Cardiac muscle cell (in vitro differentiated cells and primary cell): Measurements from ENCODE around the gene ASS1. TPM values are rescaled to one million over a fixed set of nuclear protein-coding genes. Genes with fewer than 3 reads are reported as not detected.
"Not testable (repeated sequence)": the region's sequence is repeated elsewhere in the genome, so short reads cannot be mapped to it uniquely, and the experiment has no call there.

ENCODE experiments used
- DNase-seq, 2 donors: peaks; one replicate each; pipeline versions ENCODE4 v3.0.0 to v3.0.0-alpha.2; 2010 to 2017; ENCODE audit warnings: low read depth in 1 of 2, low spot score in 1 of 2
- H3K27ac ChIP-seq: fragments of 200-600 bp; sonication (generic); 2 replicates; pipeline ENCODE4 v1.5.1; 2016
- H3K27me3 ChIP-seq: fragments of 200-600 bp; sonication (generic); 2 replicates; pipeline ENCODE4 v1.6.0; 2016; ENCODE audit warnings: control low read depth
- H3K36me3 ChIP-seq: fragments of 200-600 bp; sonication (generic); 2 replicates; pipeline ENCODE4 v1.5.1; 2016; ENCODE audit warnings: control low read depth
- H3K4me1 ChIP-seq: fragments of 200-600 bp; sonication (generic); 2 replicates; pipeline ENCODE4 v1.8.1; 2017; ENCODE audit warnings: low read depth, mild to moderate bottlenecking, mixed run types
- H3K4me3 ChIP-seq: fragments of 200-600 bp; sonication (generic); 2 replicates; pipeline ENCODE4 v1.5.1; 2016; ENCODE audit warnings: mild to moderate bottlenecking
- H3K9me3 ChIP-seq: fragments of 200-600 bp; sonication (generic); 2 replicates; pipeline ENCODE4 v1.5.1; 2017; ENCODE audit warnings: low read depth, mild to moderate bottlenecking, control low read depth
- CTCF ChIP-seq: IDR thresholded peaks from 2 replicates; pipeline ENCODE4 v1.5.1; 2012; ENCODE audit warnings: low read depth, mild to moderate bottlenecking, low read length
- polyA plus RNA-seq: library from polyadenylated mRNA; unstranded; fragments of >200 nt; fragmentation: Nextera tagmentation; extraction: Ambion mirVana; gene quantifications from 2 replicates; pipeline ENCODE4 v1.2.1, GENCODE V29; 2016
- total RNA-seq: library from RNA; depleted of rRNA; stranded (reverse); fragments of >200 nt; gene quantifications from 2 replicates; pipeline ENCODE4 v1.2.3, GENCODE V29; 2016

The ASS1 gene
- total and polyA plus RNA-seq, 2 experiments from 2014 or later, result 59.3 to 83.8 TPM

- no peak for TF ChIP-seq CTCF
- no peak for DNase-seq
- Histone ChIP-seq H3K36me3 (no peaks in the 10 kb centered on the region), H3K27me3 (no peaks in the 10 kb centered on the region), H3K27ac (no peak overlapping the region), H3K4me1 (no peaks in the 10 kb centered on the region), H3K9me3 (no peaks in the 10 kb centered on the region), H3K4me3 (no peak overlapping the region)
Observed at GRCh38 chr9:130399768-130400167, 45.0 kb upstream of the ASS1 start.

GRCh38 chr9:130400870-130401269, 43.9 kb upstream of the ASS1 start:
- no peaks in the 10 kb centered on the region for H3K4me1 ChIP-seq
- no peak overlapping the region for H3K4me3 ChIP-seq
- TF ChIP-seq CTCF, result no peak
- H3K9me3 ChIP-seq, result no peaks in the 10 kb centered on the region
- no peak overlapping the region for H3K27ac ChIP-seq
- no peaks in the 10 kb centered on the region for H3K27me3 ChIP-seq
- DNase-seq, result no peak
- no peaks in the 10 kb centered on the region for H3K36me3 ChIP-seq

- H3K27me3 ChIP-seq, H3K36me3 ChIP-seq, DNase-seq, H3K27ac ChIP-seq, H3K4me3 ChIP-seq, H3K9me3 ChIP-seq, H3K4me1 ChIP-seq: not testable (repeated sequence)
Observed at GRCh38 chr9:130401742-130402141, 43.0 kb upstream of the ASS1 start.

GRCh38 chr9:130402243-130402642, 42.5 kb upstream of the ASS1 start:
- no peaks in the 10 kb centered on the region for H3K9me3 ChIP-seq
- TF ChIP-seq CTCF, result no peak
- no peaks in the 10 kb centered on the region for H3K36me3 ChIP-seq

GRCh38 chr9:130402645-130403440, 41.9 kb upstream of the ASS1 start:
- no peaks in the 10 kb centered on the region for H3K4me1 ChIP-seq
- TF ChIP-seq CTCF, result no peak
- no peak overlapping the region for H3K27ac ChIP-seq
- no peaks in the 10 kb centered on the region for H3K27me3 ChIP-seq
- H3K4me3 ChIP-seq, result no peak overlapping the region
- no peak for DNase-seq
- no peaks in the 10 kb centered on the region for H3K9me3 ChIP-seq
- H3K36me3 ChIP-seq, result no peaks in the 10 kb centered on the region

More at GRCh38 chr9:130402243-130402642, 42.5 kb upstream of the ASS1 start:
- Histone ChIP-seq H3K4me1 (no peaks in the 10 kb centered on the region), H3K4me3 (no peak overlapping the region), H3K27ac (no peak overlapping the region), H3K27me3 (no peaks in the 10 kb centered on the region)
- DNase-seq, result no peak

- Histone ChIP-seq H3K4me3 (no peak overlapping the region), H3K27me3 (no peaks in the 10 kb centered on the region), H3K4me1 (no peaks in the 10 kb centered on the region), H3K9me3 (no peaks in the 10 kb centered on the region), H3K36me3 (no peaks in the 10 kb centered on the region), H3K27ac (no peak overlapping the region)
- DNase-seq, result no peak
- TF ChIP-seq CTCF, result no peak
Observed at GRCh38 chr9:130405657-130406257, 39.0 kb upstream of the ASS1 start.
